Gastrocnemius medialis (tissue), 4 donors: ENCODE data around the gene DMXL1. TPM values are rescaled to one million over a fixed set of nuclear protein-coding genes. Genes with fewer than 3 reads are reported as not detected.

Source experiments
- ATAC-seq, 2 donors: fragments of 150-250 bp; one replicate each; pipeline ENCODE4 v1.9.1; 2016
- DNase-seq, 2 donors: peaks; one replicate each; pipeline ENCODE4 v3.0.0-alpha.2; 2019
- H3K27ac ChIP-seq, 4 donors: fragments of 200-600 bp; sonication (generic); 1 replicate in 1 of 4; 2 replicates in 3 of 4; pipeline ENCODE4 v1.5.1; 2016 to 2018; ENCODE audit warnings: mild to moderate bottlenecking in 2 of 4, moderate library complexity in 1 of 4
- H3K27me3 ChIP-seq, 3 donors: fragments of 200-600 bp; sonication (generic) in 2 of 3; 1 replicate in 1 of 3; 2 replicates in 2 of 3; pipeline versions ENCODE4 v1.5.1 to v1.6.0; 2016 to 2019; ENCODE audit warnings: mild to moderate bottlenecking in 1 of 3, moderate library complexity in 1 of 3
- H3K36me3 ChIP-seq, 2 donors: fragments of 200-600 bp; sonication (generic) in 1 of 2; one replicate each; pipeline ENCODE4 v1.5.1; 2017 to 2018
- H3K4me1 ChIP-seq, 2 donors: fragments of 200-600 bp; sonication (generic) in 1 of 2; one replicate each; pipeline ENCODE4 v1.5.1; 2016 to 2017; ENCODE audit warnings: mild to moderate bottlenecking in 2 of 2
- H3K4me3 ChIP-seq, 4 donors: fragments of 200-600 bp; sonication (generic) in 3 of 4; 1 replicate in 1 of 4; 2 replicates in 3 of 4; pipeline ENCODE4 v1.5.1; 2016 to 2019; ENCODE audit warnings: mild to moderate bottlenecking in 2 of 4
- H3K9me3 ChIP-seq, 3 donors: fragments of 200-600 bp; sonication (generic) in 2 of 3; 1 replicate in 1 of 3; 2 replicates in 2 of 3; pipeline ENCODE4 v1.5.1; 2016 to 2019
- CTCF ChIP-seq, 5 experiments: fragments of 450-650 bp in 3 of 5; fragments of 200-600 bp in 2 of 5; sonication (generic) in 2 of 5; IDR thresholded peaks in 4 of 5; conservative IDR thresholded peaks in 1 of 5; 1 replicate in 4 of 5; 2 replicates in 1 of 5; pipeline ENCODE4 v1.5.1; 2016 to 2019; ENCODE audit warnings: antibody characterized with exemption in 5 of 5, mild to moderate bottlenecking in 3 of 5, moderate library complexity in 3 of 5
- POLR2A ChIP-seq, 2 donors: fragments of 450-650 bp; IDR thresholded peaks; one replicate each; pipeline ENCODE4 v1.6.1; 2017; ENCODE audit warnings: antibody characterized with exemption in 2 of 2, mild to moderate bottlenecking in 2 of 2, moderate library complexity in 2 of 2
- in situ Hi-C, 4 donors: fragments of 200-750 bp; cut with MboI; loops; one replicate each; pipeline versions ENCODE4 v1.15.0 to v1.8.0; 2017; ENCODE audit warnings: low sequenced_read_pairs in 4 of 4
- intact Hi-C: fragments of 100-400 bp; cut with DNase I; formaldehyde crosslinking; loops from one replicate; pipeline ENCODE4 v1.15.1; 2023; ENCODE audit warnings: low total_unique reads
- total RNA-seq, 4 donors: library from RNA; depleted of rRNA; stranded (reverse); fragments of >200 nt; gene quantifications; one replicate each; pipeline versions ENCODE4 v1.1.0 to v1.2.3, GENCODE V29; 2016

The DMXL1 gene
- total RNA-seq, 4 donors from 2014 or later = 17.8 to 31.1 (median 24.3) TPM

GRCh38 chr5:119076080-119076479 lies 5.2 kb downstream of the DMXL1 start:
- peaks cover 43 to 45% of the 10 kb centered on the region in 2 donors for H3K4me1 ChIP-seq
- intact Hi-C loops = no loop called here
- no peak for TF ChIP-seq POLR2A (IDR thresholded peaks at IDR 0.05)
- TF ChIP-seq CTCF (IDR thresholded peaks at IDR 0.05 in 4 of 5, conservative IDR thresholded peaks at IDR 0.05 in 1 of 5) = no peak
- DNase-seq (no peak), ATAC-seq (no peak)
- in situ Hi-C loops = no loop called here
- no peak overlapping the region for H3K4me3 ChIP-seq
- H3K36me3 ChIP-seq = no peaks in the 10 kb centered on the region
- no peak overlapping the region for H3K27ac ChIP-seq
- no peaks in the 10 kb centered on the region for H3K27me3 ChIP-seq
- no peaks in the 10 kb centered on the region for H3K9me3 ChIP-seq

GRCh38 chr5:119077444-119077843 lies 6.6 kb downstream of the DMXL1 start:
- H3K27me3 ChIP-seq = no peaks in the 10 kb centered on the region
- ATAC-seq (no peak), DNase-seq (no peak)
- no peak overlapping the region for H3K4me3 ChIP-seq
- in situ Hi-C loops = no loop called here
- peaks cover 38 to 44% of the 10 kb centered on the region in 2 donors for H3K4me1 ChIP-seq
- no peaks in the 10 kb centered on the region for H3K9me3 ChIP-seq
- H3K36me3 ChIP-seq = no peaks in the 10 kb centered on the region
- intact Hi-C loops = no loop called here
- TF ChIP-seq CTCF (IDR thresholded peaks at IDR 0.05 in 4 of 5, conservative IDR thresholded peaks at IDR 0.05 in 1 of 5) (no peak), POLR2A (IDR thresholded peaks at IDR 0.05) (no peak)
- H3K27ac ChIP-seq = no peak overlapping the region

- in situ Hi-C loops = no loop called here
- no peaks in the 10 kb centered on the region for H3K27me3 ChIP-seq
- no peaks in the 10 kb centered on the region for H3K36me3 ChIP-seq
- no peaks in the 10 kb centered on the region for H3K9me3 ChIP-seq
- no peak overlapping the region for H3K4me3 ChIP-seq
- DNase-seq (no peak), ATAC-seq (no peak)
- intact Hi-C loops = no loop called here
- H3K4me1 ChIP-seq = peaks cover 30 to 36% of the 10 kb centered on the region in 2 donors
- no peak overlapping the region for H3K27ac ChIP-seq
- no peak for TF ChIP-seq POLR2A (IDR thresholded peaks at IDR 0.05)
- TF ChIP-seq CTCF (IDR thresholded peaks at IDR 0.05 in 4 of 5, conservative IDR thresholded peaks at IDR 0.05 in 1 of 5) = no peak
Observed at GRCh38 chr5:119078071-119078846, 7.4 kb downstream of the DMXL1 start.

- no peaks in the 10 kb centered on the region for H3K36me3 ChIP-seq
- DNase-seq (no peak), ATAC-seq (no peak)
- peaks cover 26 to 35% of the 10 kb centered on the region in 2 donors for H3K4me1 ChIP-seq
- no peaks in the 10 kb centered on the region for H3K27me3 ChIP-seq
- TF ChIP-seq CTCF (IDR thresholded peaks at IDR 0.05 in 4 of 5, conservative IDR thresholded peaks at IDR 0.05 in 1 of 5) (no peak), POLR2A (IDR thresholded peaks at IDR 0.05) (no peak)
- in situ Hi-C loops = no loop called here
- H3K4me3 ChIP-seq = no peak overlapping the region
- intact Hi-C loops = no loop called here
- H3K27ac ChIP-seq = no peak overlapping the region
- H3K9me3 ChIP-seq = no peaks in the 10 kb centered on the region
Observed at GRCh38 chr5:119078861-119079260, 8.0 kb downstream of the DMXL1 start.
